SK-N-SH (cell line): Measurements from ENCODE around the gene SLC24A4. TPM values are rescaled to one million over a fixed set of nuclear protein-coding genes. Genes with fewer than 3 reads are reported as not detected.

ENCODE experiments used
- CTCF ChIA-PET: fragments of 300-600, 350-600 bp; formaldehyde crosslinking; extraction: SDS; loops from one replicate; lab custom pipeline; 2021; lab: Yijun Ruan, JAX
- POLR2A ChIA-PET: fragments of 350-600 bp; sonication (Branson Sonifier 250); formaldehyde crosslinking; extraction: SDS; loops from one replicate; lab custom pipeline; 2020; ENCODE audit warnings: antibody characterized with exemption, inconsistent platforms; lab: Yijun Ruan, JAX
- DNase-seq: peaks from one replicate; pipeline ENCODE4 v3.0.0; 2012
- H2AFZ ChIP-seq: fragments of 200-600 bp; sonication (generic); 2 replicates; pipeline ENCODE4 v1.8.1; 2016; ENCODE audit warnings: antibody characterized with exemption, mild to moderate bottlenecking, low read depth
- H3F3A ChIP-seq: fragments of 200-600 bp; sonication (generic); replicated peaks from 2 replicates; pipeline ENCODE3; 2016; ENCODE audit warnings: antibody characterized with exemption, mild to moderate bottlenecking; ENCODE audit not compliant: insufficient read depth
- H3K27ac ChIP-seq, 2 experiments: fragments of 200-500 bp in 1 of 2; fragments of 200-600 bp in 1 of 2; sonication (Bioruptor generic) in 1 of 2; sonication (generic), shearing (Covaris generic) in 1 of 2; 2 replicates each; pipeline versions ENCODE4 v1.5.1 to v1.6.1; 2014 to 2016; ENCODE audit warnings: low read depth in 2 of 2, inconsistent platforms in 1 of 2, low read length in 1 of 2, mild to moderate bottlenecking in 1 of 2, mixed read lengths in 1 of 2
- H3K27me3 ChIP-seq: fragments of 200-600 bp; sonication (generic), shearing (Covaris generic); 2 replicates; pipeline ENCODE4 v1.6.1; 2016; ENCODE audit warnings: mixed run types; ENCODE audit not compliant: insufficient read depth
- H3K36me3 ChIP-seq, 2 experiments: fragments of 200-500 bp in 1 of 2; fragments of 200-600 bp in 1 of 2; sonication (Bioruptor generic) in 1 of 2; sonication (generic) in 1 of 2; replicated peaks in 1 of 2; 2 replicates each; pipeline versions ENCODE3 to v1.5.1; 2014 to 2016; ENCODE audit warnings: low read length in 1 of 2, mild to moderate bottlenecking in 1 of 2; ENCODE audit not compliant: insufficient read depth in 2 of 2, control insufficient read depth in 1 of 2
- H3K4me1 ChIP-seq, 2 experiments: fragments of 200-500 bp in 1 of 2; fragments of 200-600 bp in 1 of 2; sonication (Bioruptor generic) in 1 of 2; sonication (generic), shearing (Covaris generic) in 1 of 2; 2 replicates each; pipeline versions ENCODE4 v1.5.1 to v1.6.1; 2014 to 2016; ENCODE audit warnings: low read depth in 1 of 2, low read length in 1 of 2, mixed run types in 1 of 2; ENCODE audit not compliant: insufficient read depth in 2 of 2, control insufficient read depth in 1 of 2
- H3K4me2 ChIP-seq: fragments of 200-600 bp; sonication (generic), shearing (Covaris generic); 2 replicates; pipeline ENCODE4 v1.6.1; 2017; ENCODE audit warnings: mixed run types
- H3K4me3 ChIP-seq, 2 experiments: fragments of 200-500 bp in 1 of 2; fragments of 200-600 bp in 1 of 2; sonication (Bioruptor generic) in 1 of 2; sonication (generic), shearing (Covaris generic) in 1 of 2; 2 replicates each; pipeline versions ENCODE4 v1.5.1 to v1.8.1; 2014 to 2016; ENCODE audit warnings: low read depth in 2 of 2, inconsistent platforms in 1 of 2, low read length in 1 of 2, mild to moderate bottlenecking in 1 of 2, mixed read lengths in 1 of 2, moderate library complexity in 1 of 2
- H3K79me2 ChIP-seq: fragments of 200-600 bp; sonication (generic); 2 replicates; pipeline ENCODE4 v1.8.1; 2017; ENCODE audit warnings: mild to moderate bottlenecking; ENCODE audit not compliant: insufficient read depth
- H3K9ac ChIP-seq: fragments of 200-600 bp; sonication (generic); 2 replicates; pipeline ENCODE4 v1.6.1; 2017; ENCODE audit warnings: mixed run types
- H3K9me2 ChIP-seq: fragments of 200-600 bp; sonication (generic); 2 replicates; pipeline ENCODE4 v1.6.1; 2017; ENCODE audit warnings: mixed run types
- H3K9me3 ChIP-seq: fragments of 200-600 bp; sonication (generic); 2 replicates; pipeline ENCODE4 v1.6.1; 2017; ENCODE audit warnings: mixed run types, mild to moderate bottlenecking, moderate library complexity
- H4K20me1 ChIP-seq: fragments of 200-600 bp; sonication (generic); 2 replicates; pipeline ENCODE4 v1.6.1; 2017; ENCODE audit warnings: mild to moderate bottlenecking, mixed run types; ENCODE audit not compliant: insufficient read depth
- ELF1 ChIP-seq: IDR thresholded peaks from 2 replicates; pipeline ENCODE4 v1.4.0; 2012
- EP300 ChIP-seq, 2 experiments: IDR thresholded peaks; 2 replicates each; pipeline versions ENCODE4 v1.4.0 to v1.6.1; 2012; ENCODE audit warnings: borderline replicate concordance in 1 of 2, low read depth in 1 of 2, low read length in 1 of 2
- FOXJ3 ChIP-seq: sonication (generic); formaldehyde crosslinking; IDR thresholded peaks from 2 replicates; pipeline ENCODE4 v1.5.1; 2020; ENCODE audit warnings: mild to moderate bottlenecking, missing genetic modification reagents
- FOXM1 ChIP-seq: IDR thresholded peaks from 2 replicates; pipeline ENCODE4 v1.4.0; 2012; ENCODE audit warnings: low read depth, mild to moderate bottlenecking
- GABPA ChIP-seq: IDR thresholded peaks from 2 replicates; pipeline ENCODE4 v1.4.0; 2012; ENCODE audit warnings: low read depth, mild to moderate bottlenecking
- MEF2A ChIP-seq: IDR thresholded peaks from 2 replicates; pipeline ENCODE4 v1.4.0; 2012; ENCODE audit warnings: low read depth, borderline replicate concordance
- NFIC ChIP-seq: IDR thresholded peaks from 2 replicates; pipeline ENCODE4 v1.4.0; 2012; ENCODE audit warnings: borderline replicate concordance
- NRF1 ChIP-seq: IDR thresholded peaks from 2 replicates; pipeline ENCODE4 v1.6.1; 2012; ENCODE audit warnings: low read depth, mild to moderate bottlenecking, low read length
- POLR2AphosphoS5 ChIP-seq: IDR thresholded peaks from 2 replicates; pipeline ENCODE4 v1.6.1; 2012; ENCODE audit warnings: low read depth, low read length
- RAD21 ChIP-seq: IDR thresholded peaks from 2 replicates; pipeline ENCODE4 v1.6.1; 2012; ENCODE audit warnings: mild to moderate bottlenecking, low read length
- RFX5 ChIP-seq: IDR thresholded peaks from 2 replicates; pipeline ENCODE4 v1.6.1; 2012; ENCODE audit warnings: mild to moderate bottlenecking, improper control_type of control experiment, low read length
- SIN3A ChIP-seq: IDR thresholded peaks from 2 replicates; pipeline ENCODE4 v1.6.1; 2012; ENCODE audit warnings: low read depth, mild to moderate bottlenecking, low read length, moderate library complexity, borderline replicate concordance
- SMC3 ChIP-seq: IDR thresholded peaks from 2 replicates; pipeline ENCODE4 v1.6.1; 2012; ENCODE audit warnings: low read depth, low read length, improper control_type of control experiment
- TEAD4 ChIP-seq: IDR thresholded peaks from 2 replicates; pipeline ENCODE4 v1.4.0; 2012; ENCODE audit warnings: mild to moderate bottlenecking, borderline replicate concordance; ENCODE audit not compliant: insufficient read depth
- WGBS: methylation state at CpG from one replicate; pipeline ENCODE4 v1.1.6; 2017; ENCODE audit warnings: low lambda C conversion rate; 5-methylcytosine and 5-hydroxymethylcytosine counted together
- polyA plus RNA-seq, 3 experiments: library from polyadenylated mRNA; depleted of rRNA; stranded (reverse); fragments of >200 nt; gene quantifications; 2 replicates each; pipeline ENCODE4 v1.2.3, GENCODE V29; 2012
- TF ChIP-seq, protein P1 (sequence below): IDR thresholded peaks from 2 replicates; pipeline ENCODE4 v1.6.1; 2012; ENCODE audit warnings: mild to moderate bottlenecking, low read depth, low read length, moderate library complexity
- TF ChIP-seq, protein P2 (sequence below): IDR thresholded peaks from 2 replicates; pipeline ENCODE4 v1.4.0; 2012; ENCODE audit warnings: low read depth, borderline replicate concordance
- TF ChIP-seq, protein P3 (sequence below): IDR thresholded peaks from 2 replicates; pipeline ENCODE4 v1.4.0; 2012; ENCODE audit warnings: low read depth, borderline replicate concordance
- TF ChIP-seq, protein P4 (sequence below): IDR thresholded peaks from 2 replicates; pipeline ENCODE4; 2012
- TF ChIP-seq, protein P5 (sequence below): fragments of 150-350 bp; IDR thresholded peaks from 2 replicates; pipeline ENCODE4 v1.6.1; 2016; ENCODE audit warnings: mild to moderate bottlenecking, low read depth, low read length

SLC24A4 gene
- polyA plus RNA-seq, 1 of the 3 experiments (the other 2 are of a cell fraction) = 0.07 TPM

DNA sequence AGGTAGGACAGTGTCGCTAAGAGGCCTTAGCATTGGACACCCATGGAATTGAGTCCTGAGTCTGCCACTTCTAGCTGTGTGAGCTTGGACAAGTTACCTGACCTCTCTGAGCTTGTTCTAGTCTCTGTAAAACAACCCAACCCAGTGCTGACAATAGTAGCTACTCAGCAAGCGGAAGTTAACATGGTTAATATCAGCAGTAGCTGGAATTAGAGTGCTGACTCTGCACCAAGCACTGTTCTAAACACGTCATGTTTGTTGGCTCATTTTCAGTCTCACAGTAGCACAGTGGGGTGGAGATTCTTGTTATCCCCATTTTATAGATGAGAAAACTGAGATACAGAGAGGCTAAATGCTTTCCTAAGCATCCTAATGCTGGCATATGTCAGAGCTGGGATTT lies 143.1 kb downstream of the SLC24A4 start:
- TF ChIP-seq, protein P1, sequence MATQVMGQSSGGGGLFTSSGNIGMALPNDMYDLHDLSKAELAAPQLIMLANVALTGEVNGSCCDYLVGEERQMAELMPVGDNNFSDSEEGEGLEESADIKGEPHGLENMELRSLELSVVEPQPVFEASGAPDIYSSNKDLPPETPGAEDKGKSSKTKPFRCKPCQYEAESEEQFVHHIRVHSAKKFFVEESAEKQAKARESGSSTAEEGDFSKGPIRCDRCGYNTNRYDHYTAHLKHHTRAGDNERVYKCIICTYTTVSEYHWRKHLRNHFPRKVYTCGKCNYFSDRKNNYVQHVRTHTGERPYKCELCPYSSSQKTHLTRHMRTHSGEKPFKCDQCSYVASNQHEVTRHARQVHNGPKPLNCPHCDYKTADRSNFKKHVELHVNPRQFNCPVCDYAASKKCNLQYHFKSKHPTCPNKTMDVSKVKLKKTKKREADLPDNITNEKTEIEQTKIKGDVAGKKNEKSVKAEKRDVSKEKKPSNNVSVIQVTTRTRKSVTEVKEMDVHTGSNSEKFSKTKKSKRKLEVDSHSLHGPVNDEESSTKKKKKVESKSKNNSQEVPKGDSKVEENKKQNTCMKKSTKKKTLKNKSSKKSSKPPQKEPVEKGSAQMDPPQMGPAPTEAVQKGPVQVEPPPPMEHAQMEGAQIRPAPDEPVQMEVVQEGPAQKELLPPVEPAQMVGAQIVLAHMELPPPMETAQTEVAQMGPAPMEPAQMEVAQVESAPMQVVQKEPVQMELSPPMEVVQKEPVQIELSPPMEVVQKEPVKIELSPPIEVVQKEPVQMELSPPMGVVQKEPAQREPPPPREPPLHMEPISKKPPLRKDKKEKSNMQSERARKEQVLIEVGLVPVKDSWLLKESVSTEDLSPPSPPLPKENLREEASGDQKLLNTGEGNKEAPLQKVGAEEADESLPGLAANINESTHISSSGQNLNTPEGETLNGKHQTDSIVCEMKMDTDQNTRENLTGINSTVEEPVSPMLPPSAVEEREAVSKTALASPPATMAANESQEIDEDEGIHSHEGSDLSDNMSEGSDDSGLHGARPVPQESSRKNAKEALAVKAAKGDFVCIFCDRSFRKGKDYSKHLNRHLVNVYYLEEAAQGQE = no peak
- TF ChIP-seq, protein P2, sequence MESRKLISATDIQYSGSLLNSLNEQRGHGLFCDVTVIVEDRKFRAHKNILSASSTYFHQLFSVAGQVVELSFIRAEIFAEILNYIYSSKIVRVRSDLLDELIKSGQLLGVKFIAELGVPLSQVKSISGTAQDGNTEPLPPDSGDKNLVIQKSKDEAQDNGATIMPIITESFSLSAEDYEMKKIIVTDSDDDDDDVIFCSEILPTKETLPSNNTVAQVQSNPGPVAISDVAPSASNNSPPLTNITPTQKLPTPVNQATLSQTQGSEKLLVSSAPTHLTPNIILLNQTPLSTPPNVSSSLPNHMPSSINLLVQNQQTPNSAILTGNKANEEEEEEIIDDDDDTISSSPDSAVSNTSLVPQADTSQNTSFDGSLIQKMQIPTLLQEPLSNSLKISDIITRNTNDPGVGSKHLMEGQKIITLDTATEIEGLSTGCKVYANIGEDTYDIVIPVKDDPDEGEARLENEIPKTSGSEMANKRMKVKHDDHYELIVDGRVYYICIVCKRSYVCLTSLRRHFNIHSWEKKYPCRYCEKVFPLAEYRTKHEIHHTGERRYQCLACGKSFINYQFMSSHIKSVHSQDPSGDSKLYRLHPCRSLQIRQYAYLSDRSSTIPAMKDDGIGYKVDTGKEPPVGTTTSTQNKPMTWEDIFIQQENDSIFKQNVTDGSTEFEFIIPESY = no peak
- TF ChIP-seq, protein P3, sequence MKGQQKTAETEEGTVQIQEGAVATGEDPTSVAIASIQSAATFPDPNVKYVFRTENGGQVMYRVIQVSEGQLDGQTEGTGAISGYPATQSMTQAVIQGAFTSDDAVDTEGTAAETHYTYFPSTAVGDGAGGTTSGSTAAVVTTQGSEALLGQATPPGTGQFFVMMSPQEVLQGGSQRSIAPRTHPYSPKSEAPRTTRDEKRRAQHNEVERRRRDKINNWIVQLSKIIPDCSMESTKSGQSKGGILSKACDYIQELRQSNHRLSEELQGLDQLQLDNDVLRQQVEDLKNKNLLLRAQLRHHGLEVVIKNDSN = no peak
- TF ChIP-seq TEAD4 = no peak
- TF ChIP-seq GABPA = no peak
- no peak for TF ChIP-seq EP300 (IDR thresholded peaks at IDR 0.05; ENCODE audit: borderline replicate concordance in 1 of 2, low read depth in 1 of 2, low read length in 1 of 2)
- TF ChIP-seq FOXJ3 (CRISPR knock-in tag) = no peak
- no peak for TF ChIP-seq SMC3
- TF ChIP-seq ELF1 = no peak
- TF ChIP-seq MEF2A = no peak
- TF ChIP-seq RFX5 = no peak
- no peak for TF ChIP-seq FOXM1
- TF ChIP-seq, protein P4, sequence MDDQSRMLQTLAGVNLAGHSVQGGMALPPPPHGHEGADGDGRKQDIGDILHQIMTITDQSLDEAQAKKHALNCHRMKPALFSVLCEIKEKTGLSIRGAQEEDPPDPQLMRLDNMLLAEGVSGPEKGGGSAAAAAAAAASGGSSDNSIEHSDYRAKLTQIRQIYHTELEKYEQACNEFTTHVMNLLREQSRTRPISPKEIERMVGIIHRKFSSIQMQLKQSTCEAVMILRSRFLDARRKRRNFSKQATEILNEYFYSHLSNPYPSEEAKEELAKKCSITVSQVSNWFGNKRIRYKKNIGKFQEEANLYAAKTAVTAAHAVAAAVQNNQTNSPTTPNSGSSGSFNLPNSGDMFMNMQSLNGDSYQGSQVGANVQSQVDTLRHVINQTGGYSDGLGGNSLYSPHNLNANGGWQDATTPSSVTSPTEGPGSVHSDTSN = no peak
- TF ChIP-seq RAD21 = no peak
- no peak for TF ChIP-seq NFIC
- no peak for TF ChIP-seq SIN3A
- TF ChIP-seq POLR2AphosphoS5 = no peak
- TF ChIP-seq, protein P5, sequence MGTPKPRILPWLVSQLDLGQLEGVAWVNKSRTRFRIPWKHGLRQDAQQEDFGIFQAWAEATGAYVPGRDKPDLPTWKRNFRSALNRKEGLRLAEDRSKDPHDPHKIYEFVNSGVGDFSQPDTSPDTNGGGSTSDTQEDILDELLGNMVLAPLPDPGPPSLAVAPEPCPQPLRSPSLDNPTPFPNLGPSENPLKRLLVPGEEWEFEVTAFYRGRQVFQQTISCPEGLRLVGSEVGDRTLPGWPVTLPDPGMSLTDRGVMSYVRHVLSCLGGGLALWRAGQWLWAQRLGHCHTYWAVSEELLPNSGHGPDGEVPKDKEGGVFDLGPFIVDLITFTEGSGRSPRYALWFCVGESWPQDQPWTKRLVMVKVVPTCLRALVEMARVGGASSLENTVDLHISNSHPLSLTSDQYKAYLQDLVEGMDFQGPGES = no peak
- no peak for TF ChIP-seq NRF1
- POLR2A ChIA-PET = no interaction called here
- Histone ChIP-seq H3K9me3 (no peaks in the 10 kb centered on the region), H3K9ac (no peak overlapping the region), H4K20me1 (no peaks in the 10 kb centered on the region), H3F3A (no peaks in the 10 kb centered on the region), H3K4me1 (peaks cover 4% of the 10 kb centered on the region in 2 experiments; a peak in 1 of 4 replicates), H3K4me2 (no peak overlapping the region), H3K79me2 (no peaks in the 10 kb centered on the region), H3K9me2 (no peaks in the 10 kb centered on the region), H3K4me3 (no peak overlapping the region), H3K27me3 (no peaks in the 10 kb centered on the region), H2AFZ (no peak overlapping the region), H3K27ac (no peak overlapping the region), H3K36me3 (no peaks in the 10 kb centered on the region)
- WGBS = 75% methylated on average over 2 of the region's 3 CpGs
- CTCF ChIA-PET = interaction anchor here (1.1 to 1.2 kb wide), 2 partner anchors 9 to 11 kb away, joined by 3 read pairs; no protein-coding TSS in a partner anchor
- no peak for DNase-seq
